GM21515 (cell line): Measurements from ENCODE around the gene NIPBL.
"Not testable (repeated sequence)": the region's sequence is repeated elsewhere in the genome, so short reads cannot be mapped to it uniquely, and the experiment has no call there.

Experiments
- ATAC-seq: cut with Tn5 transposase; IDR thresholded peaks from one replicate; pipeline ENCODE4 v1.9.1; 2021; ENCODE audit not compliant: unreplicated experiment

The NIPBL gene

GRCh38 chr5:37086026-37086425 lies 209.5 kb downstream of the NIPBL start:
- ATAC-seq: not testable (repeated sequence)

- ATAC-seq: no peak
Measured at GRCh38 chr5:37086466-37087173, 210.1 kb downstream of the NIPBL start.

DNA sequence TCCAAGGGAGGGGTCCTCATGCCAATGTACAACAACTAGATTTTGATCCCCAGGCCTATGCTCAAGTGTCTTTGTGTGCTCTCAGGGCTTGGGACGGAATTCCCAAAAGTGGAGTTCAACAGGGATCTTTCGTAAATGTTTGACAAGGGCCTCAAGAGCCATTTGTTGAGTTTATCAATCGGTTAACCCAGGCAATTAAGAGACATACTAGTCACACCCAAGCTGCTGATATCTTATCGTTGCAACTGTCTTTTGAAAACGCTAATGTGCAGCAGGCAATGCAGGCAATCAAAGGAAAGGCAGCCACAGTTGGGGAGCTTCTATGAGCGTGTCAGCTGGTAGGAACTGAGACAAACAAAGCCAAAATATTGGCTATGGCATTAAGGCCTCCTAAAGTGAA lies 211.4 kb downstream of the NIPBL start:
- no peak for ATAC-seq

DNA sequence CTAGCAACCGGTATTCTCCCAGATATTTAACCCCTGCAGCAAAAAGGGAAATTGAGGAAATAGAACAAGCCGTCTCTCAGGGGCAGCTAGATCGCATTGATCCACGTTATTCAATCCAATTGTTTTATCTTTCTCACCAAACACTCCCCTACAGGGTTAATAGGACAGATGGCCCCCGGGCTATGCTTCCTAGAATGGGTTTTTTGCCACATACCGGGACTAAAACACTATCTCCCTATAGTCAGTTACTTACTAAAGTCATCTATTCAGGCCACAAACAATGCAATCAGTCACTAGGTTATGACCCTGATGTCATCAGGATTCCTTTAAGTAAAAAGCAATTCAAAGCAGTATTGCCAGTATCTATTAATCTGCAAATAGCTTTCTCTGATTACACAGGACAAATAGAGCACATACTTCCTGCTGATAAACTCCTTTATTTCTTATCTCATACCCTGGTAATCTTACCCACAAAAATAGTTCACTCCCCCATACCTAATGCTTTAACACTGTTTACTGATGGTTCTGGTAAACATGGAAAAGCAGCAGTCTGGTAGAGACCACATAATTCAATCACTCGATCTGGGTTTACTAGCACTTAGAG lies 213.7 kb downstream of the NIPBL start:
- ATAC-seq: no peak

DNA sequence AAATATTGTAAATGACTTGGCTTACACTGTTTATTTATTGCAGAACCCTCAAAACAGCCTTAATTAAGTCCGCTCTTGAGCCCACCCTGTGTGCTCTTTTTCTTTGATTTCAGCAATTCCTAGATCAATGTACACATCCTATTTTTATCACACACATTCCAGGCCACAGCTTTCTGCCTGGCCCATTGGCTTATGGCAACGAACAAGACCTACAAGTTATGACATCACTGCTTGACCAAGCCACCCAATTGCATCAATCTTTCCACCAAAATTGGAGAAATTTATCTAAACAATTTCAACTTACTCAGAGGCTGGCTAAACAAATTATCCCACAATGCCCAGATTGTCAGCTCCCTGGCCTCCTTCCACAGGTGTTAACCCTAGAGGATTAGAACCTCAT lies 214.2 kb downstream of the NIPBL start:
- no peak for ATAC-seq

- not testable (repeated sequence) for ATAC-seq
Measured at GRCh38 chr5:37093795-37094194, 217.2 kb downstream of the NIPBL start.

DNA sequence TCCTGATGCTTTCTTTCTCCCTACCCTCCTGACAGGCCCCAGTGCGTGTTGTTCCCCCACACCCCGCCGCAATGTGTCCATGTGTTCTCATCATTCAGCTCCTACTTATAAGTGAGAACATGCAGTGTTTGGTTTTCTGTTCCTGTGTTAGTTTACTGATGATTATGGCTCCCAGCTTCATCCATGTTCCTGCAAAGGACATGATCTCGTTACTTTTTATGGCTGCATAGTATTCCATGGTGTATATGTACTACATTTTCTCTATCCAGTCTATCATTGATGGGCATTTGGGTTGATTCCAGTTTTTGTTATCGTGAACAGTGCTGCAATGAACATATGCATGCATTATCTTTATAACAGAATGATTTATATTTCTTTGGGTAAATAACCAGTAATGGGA lies 222.7 kb downstream of the NIPBL start:
- not testable (repeated sequence) for ATAC-seq

- ATAC-seq: no peak
Measured at GRCh38 chr5:37103302-37103701, 226.7 kb downstream of the NIPBL start.

GRCh38 chr5:37109338-37109737 lies 232.8 kb downstream of the NIPBL start:
- no peak for ATAC-seq

GRCh38 chr5:37110135-37110534 lies 233.6 kb downstream of the NIPBL start:
- no peak for ATAC-seq

- peak; percentile 82 for ATAC-seq
Measured at GRCh38 chr5:37111426-37112382, 235.1 kb downstream of the NIPBL start.

GRCh38 chr5:37112383-37112991 lies 235.9 kb downstream of the NIPBL start:
- ATAC-seq: no peak
